ENCODE results near the gene SLC13A5. TPM values are rescaled to one million over a fixed set of nuclear protein-coding genes. Genes with fewer than 3 reads are reported as not detected.
"Not testable (repeated sequence)": the region's sequence is repeated elsewhere in the genome, so short reads cannot be mapped to it uniquely, and the experiment has no call there.

SLC13A5 gene
- total and polyA plus RNA-seq, 9 of the 15 experiments (the other 6 are each of a cell fraction or from before 2014, with no cell fraction given): 0.04 TPM; not detected in 8

DNA sequence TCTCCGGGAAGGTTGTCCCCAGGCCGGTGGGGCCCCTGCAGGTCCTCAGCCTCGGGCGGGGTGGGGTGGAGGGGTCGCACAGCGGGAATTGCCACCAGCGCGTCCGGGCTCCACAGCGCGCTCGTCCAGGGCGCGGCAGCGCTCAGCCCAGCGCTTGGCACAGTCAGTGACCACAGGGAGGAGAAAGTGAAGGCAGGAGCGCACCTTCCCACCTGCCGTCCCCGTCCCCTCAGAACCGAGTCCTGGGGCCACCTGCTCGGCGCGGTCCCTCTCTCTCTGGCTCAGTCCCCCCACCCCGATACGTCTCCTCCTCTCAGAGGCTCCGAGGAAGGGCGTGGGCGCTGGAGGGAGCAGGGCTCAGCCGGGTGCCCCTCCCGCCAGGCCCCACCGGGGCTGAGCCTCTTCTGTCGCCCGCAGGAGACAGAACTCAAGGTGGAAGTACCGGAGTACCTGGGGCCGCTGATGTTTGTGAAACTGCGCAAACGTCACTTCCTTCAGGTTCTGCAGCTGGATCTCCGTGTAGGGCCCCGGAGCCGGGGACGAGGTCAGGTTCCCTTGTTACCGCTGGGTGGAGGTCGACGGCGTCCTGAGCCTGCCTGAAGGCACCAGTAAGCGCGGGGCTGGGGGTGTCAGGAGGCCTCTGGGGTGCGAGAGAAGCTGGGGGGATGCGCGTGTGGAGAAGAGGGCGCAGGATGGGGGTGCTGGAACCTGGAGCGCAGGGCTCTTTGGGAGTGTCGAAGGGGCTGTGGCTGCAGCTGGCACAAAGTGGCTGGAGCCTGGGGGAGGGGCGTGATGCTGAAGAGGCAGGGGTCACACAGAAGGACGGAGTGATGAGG lies 56.2 kb downstream of the SLC13A5 start:
- H3K4me2 ChIP-seq (ENCODE audit: insufficient read depth, low read length); H3K4me1 ChIP-seq (replicated peaks in 1 of 2; ENCODE audit: control insufficient read depth in 2 of 2, insufficient read depth in 2 of 2, low read length in 2 of 2); intact Hi-C loops (cut with micrococcal nuclease); DNase-seq (ENCODE audit: extremely low read depth in 1 of 4, low spot score in 3 of 4); CTCF ChIA-PET (ENCODE audit: low intra/inter-chr PET ratio); FAIRE-seq; in situ Hi-C loops (cut with MboI); ATAC-seq; H4K20me1 ChIP-seq (replicated peaks; ENCODE audit: control insufficient read depth, insufficient read depth, low read length); H3K9me1 ChIP-seq (ENCODE audit: control insufficient read depth, insufficient read depth, low read length); H3K79me2 ChIP-seq (ENCODE audit: control insufficient read depth, insufficient read depth, low read length); H3K9me3 ChIP-seq (replicated peaks; ENCODE audit: control insufficient read depth, insufficient read depth, low read depth, low read length); POLR2A ChIA-PET; H2AFZ ChIP-seq (ENCODE audit: low read depth, low read length); H3K9ac ChIP-seq (ENCODE audit: insufficient read depth in 1 of 2, low read depth in 2 of 2, low read length in 2 of 2); H3K4me3 ChIP-seq; BruUV-seq (replicated peaks); H3K27ac ChIP-seq (ENCODE audit: extremely low read depth, low read depth, low read length); H3K36me3 ChIP-seq (ENCODE audit: control insufficient read depth, insufficient read depth, low read length): not testable (repeated sequence)
- peaks cover 0 to 21% of the 10 kb centered on the region in 2 experiments; a peak in 2 of 5 replicates for H3K27me3 ChIP-seq (ENCODE audit: control insufficient read depth in 2 of 2, insufficient read depth in 2 of 2, low read length in 2 of 2)
- WGBS (ENCODE audit: insufficient coverage, low coverage, missing lambda C conversion rate): 40% methylated on average over 1 of the region's 55 CpGs

DNA sequence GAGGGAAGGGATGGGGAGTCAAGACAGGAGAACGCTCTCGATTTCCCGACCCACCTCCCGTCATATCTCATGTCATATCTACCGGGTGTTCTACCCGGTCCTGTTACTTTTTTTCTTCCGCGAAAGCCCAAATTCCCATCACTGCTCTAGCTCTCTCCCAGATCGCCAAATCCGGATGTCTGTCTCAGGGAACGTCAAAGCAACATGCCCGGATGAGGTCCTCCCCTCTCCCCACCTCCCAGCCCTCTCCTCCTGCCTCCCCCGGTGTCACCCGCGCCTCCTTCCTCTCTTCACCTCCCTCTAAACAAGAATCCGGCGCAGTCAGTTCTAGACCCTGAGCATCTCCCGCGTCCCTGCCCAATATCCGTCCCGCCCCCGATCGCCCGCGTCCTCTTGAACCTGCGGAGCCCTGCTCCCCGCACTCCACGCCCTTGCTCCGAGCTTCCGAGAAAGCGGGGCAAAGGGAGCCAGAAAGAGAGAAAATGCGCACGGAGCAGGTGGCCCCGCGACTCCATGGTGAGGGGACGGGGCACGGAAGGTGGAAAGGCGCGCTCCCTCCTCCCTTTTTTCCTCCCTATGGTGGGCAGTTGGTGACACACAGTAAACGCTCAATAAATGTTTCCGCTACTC lies 57.3 kb downstream of the SLC13A5 start:
- ATAC-seq; H4K20me1 ChIP-seq (replicated peaks; ENCODE audit: control insufficient read depth, insufficient read depth, low read length); H3K9me1 ChIP-seq (ENCODE audit: control insufficient read depth, insufficient read depth, low read length); intact Hi-C loops (cut with micrococcal nuclease); H2AFZ ChIP-seq (ENCODE audit: low read depth, low read length); H3K9me3 ChIP-seq (replicated peaks; ENCODE audit: control insufficient read depth, insufficient read depth, low read depth, low read length); H3K79me2 ChIP-seq (ENCODE audit: control insufficient read depth, insufficient read depth, low read length); CTCF ChIA-PET (ENCODE audit: low intra/inter-chr PET ratio); H3K9ac ChIP-seq (ENCODE audit: insufficient read depth in 1 of 2, low read depth in 2 of 2, low read length in 2 of 2); H3K27ac ChIP-seq (ENCODE audit: extremely low read depth, low read depth, low read length); in situ Hi-C loops (cut with MboI); FAIRE-seq; H3K36me3 ChIP-seq (ENCODE audit: control insufficient read depth, insufficient read depth, low read length); H3K4me2 ChIP-seq (ENCODE audit: insufficient read depth, low read length); BruUV-seq (replicated peaks); H3K4me3 ChIP-seq; DNase-seq (ENCODE audit: extremely low read depth in 1 of 4, low spot score in 3 of 4): not testable (repeated sequence)
- Histone ChIP-seq H3K27me3 (ENCODE audit: control insufficient read depth in 2 of 2, insufficient read depth in 2 of 2, low read length in 2 of 2) (peaks cover 0 to 15% of the 10 kb centered on the region in 2 experiments; a peak in 2 of 5 replicates), H3K4me1 (replicated peaks in 1 of 2; ENCODE audit: control insufficient read depth in 2 of 2, insufficient read depth in 2 of 2, low read length in 2 of 2) (peaks cover 10 to 14% of the 10 kb centered on the region in 2 experiments; a peak in 4 of 5 replicates)
- POLR2A ChIA-PET: interaction anchor here (0.6 kb wide), 1 partner anchor 830 kb away, joined by 4 read pairs; no protein-coding TSS in a partner anchor
- WGBS (ENCODE audit: insufficient coverage, low coverage, missing lambda C conversion rate): 67% methylated on average over 2 of the region's 41 CpGs
